DMS 273 treated with DMSO at 0.1 percent for 48 hours (cell line): ENCODE data around the gene RYR2.

Experiments used
- DNase-seq: peaks from one replicate; lab custom pipeline; 2025; lab: John Stamatoyannopoulos, UW

Gene RYR2

DNA sequence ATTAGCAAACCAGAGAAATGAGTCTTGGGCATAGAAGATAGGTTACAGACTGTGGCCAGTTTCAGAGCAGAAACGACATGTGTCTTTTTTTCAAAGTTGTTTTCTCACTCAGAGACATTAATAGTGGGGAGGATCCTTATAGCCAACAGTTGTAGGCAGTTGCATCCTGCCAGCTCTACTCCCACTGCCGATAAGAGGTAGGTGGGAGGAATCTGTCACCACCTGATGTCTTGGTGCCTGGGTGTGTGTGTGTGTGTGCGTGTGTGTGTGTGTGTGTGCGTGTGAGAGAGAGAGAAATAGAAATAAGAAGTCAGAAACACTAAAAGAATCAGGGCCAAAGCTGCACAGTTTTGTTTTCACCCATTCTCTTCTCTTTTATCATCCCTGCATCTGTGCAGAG, 629.3 kb downstream of the RYR2 start:
- no peak for DNase-seq

DNA sequence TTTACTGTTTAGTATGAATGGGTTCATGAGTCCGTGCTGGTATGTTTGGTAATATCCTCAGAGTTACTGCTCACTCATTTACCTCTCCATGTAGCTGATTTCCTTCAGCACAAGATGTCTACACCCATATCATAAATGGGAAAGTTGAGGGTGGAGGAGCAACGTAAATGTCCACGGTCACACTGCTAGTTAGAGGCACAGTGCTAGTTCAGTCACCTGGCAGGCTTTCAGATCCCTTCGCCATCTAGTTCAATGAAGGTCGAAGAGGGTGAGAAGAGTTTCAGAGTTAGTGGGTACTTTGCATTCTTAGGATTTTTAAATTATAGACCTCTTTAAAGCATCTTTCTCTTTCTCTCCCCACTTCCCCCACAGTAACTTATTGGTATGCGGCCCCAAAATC, 630.0 kb downstream of the RYR2 start:
- no peak for DNase-seq

DNA sequence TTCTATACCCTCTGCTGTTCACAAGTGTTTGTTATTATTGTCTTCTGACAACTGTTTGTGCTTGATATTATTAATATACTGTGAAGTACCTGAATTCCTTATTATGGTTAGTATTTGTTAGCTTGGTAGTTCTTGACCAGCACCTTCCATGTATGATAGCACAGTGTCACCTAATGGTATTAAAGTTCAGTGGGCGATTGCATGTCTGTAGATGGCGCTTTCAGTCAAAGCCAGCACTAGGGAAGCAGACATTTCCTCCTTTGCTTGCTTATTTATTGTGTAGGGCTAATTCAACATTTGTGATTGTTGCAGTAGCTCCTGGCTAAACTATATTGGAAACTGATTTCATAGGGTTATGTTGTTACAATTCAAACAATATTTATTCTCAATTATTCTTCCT, 630.8 kb downstream of the RYR2 start:
- peak; percentile 0 for DNase-seq

DNA sequence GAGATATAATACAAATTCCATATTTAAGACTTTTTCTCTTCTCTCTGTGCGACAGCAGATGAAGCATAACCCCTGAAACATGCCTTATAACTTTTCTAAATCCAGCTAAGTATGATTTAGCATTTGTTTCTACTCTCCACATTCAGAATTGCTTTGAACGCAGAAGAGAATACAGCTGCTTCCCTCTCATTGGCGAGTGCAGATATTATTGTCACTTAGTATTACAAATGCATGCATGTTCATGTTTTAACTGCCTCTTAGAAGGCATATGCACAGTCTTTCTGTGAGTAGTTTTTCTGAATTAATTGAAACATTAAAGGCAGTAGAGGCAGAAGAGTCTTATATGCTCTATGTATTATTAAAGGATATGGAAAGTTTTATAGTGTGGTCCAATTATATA, 631.6 kb downstream of the RYR2 start:
- DNase-seq: no peak

DNA sequence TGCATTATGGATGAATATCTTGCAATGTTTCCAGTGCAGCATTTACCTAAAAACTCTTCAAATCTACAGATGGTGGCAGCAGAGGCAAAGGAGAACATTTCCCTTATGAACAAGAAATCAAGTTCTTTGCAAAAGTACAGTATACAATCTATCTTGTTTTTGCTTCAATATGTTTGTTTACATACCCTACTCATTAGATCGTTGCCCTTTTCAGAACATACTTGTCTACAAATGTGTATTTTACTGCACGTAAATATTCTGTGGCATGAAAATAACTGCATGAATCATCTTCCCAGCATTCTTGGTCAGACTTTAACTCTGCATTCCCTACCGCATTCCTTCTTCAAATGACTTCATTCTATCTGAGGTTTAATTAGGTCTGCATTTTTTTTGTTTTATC, 636.0 kb downstream of the RYR2 start:
- DNase-seq: no peak

DNA sequence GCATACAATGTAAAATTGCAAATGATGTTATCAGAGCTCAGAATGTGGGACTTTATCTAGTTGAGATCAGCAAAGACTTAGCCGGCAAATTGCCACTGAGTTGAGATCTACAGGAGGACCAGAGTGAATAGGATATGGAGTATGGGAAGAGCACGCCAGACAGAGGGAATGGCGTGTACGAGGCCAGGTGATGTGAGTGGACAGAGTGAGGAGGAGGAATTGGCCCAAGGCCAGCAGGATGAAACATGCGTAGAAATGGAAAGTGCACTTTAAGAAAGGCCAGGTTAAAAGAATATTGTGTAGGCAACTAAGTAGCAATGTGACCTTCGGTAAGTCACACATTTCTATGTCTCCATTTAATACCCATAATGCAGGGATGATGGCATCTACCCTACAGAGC, 637.7 kb downstream of the RYR2 start:
- DNase-seq: no peak

DNA sequence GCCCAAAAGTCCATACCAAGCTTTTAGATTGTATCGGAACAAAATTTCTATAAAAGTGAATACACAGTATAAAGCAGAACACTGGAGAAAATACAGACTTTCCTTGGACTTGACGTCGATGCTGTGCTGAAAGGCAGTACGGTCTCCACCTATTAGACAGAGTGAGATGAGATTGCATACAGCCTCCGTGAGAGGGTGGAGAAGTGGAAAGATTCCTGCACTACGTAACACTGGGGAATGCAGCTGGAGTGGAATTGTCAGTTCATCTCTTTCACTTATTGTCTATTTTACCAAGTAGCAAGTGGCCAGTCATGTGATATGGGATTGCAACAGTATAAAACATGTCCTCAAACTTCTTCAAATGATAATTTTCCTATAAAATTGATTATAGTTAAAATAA, 639.2 kb downstream of the RYR2 start:
- DNase-seq: no peak

DNA sequence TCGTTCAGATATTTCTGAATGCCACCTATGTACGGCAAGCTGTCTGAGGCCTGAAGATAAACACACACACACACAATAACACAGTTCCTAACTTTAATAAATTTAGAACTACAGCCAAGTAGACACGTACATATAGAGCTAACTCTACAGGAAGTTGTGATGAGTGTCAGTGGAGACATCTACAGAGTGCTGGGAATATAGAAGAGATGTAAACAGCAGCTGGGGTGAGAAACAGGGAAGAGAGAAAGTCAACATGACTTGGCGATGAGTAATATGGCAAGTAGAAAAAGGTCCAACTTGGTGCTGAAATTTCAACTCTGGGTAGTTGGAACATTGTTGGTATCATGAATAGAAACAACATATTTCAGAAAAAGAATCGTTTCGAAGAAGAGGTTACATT, 642.3 kb downstream of the RYR2 start:
- DNase-seq: no peak

DNA sequence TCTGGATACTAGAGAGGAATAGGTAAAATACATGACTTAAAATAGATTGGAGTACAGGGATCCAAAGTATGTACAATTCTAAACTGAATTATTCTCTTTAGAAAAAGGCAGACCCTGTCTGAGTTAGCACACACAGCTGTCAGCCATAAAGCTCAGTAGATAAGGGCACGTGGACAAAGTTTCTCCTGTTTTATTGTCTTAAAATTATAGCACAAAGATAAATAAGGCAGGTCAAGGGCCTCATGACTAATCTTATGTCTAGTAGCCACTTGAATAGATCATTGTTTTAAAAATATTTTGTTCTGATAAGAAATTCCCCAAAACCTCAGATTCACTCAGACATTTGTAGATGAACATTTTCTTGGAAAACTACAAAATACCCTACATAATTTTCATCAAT, 643.6 kb downstream of the RYR2 start:
- DNase-seq: no peak

DNA sequence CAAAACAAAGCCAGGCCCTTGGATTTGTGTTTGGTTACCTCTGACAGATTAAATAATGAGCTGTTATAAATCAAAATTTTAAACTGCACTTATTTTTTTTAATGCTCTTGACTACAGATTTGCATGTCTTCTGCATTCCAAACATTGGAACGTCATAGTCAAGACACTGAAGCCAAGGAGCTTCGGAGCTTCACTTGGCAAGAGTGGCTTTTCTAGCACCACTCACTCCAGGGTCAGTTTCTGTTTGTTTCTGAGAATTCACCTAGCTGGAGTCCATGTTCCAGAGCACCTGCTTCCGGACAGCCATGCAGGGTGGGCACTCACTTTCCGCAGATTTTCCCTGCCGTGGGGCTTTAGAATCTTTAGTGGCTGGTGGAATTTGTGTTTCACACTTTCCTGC, 645.8 kb downstream of the RYR2 start:
- DNase-seq: no peak

DNA sequence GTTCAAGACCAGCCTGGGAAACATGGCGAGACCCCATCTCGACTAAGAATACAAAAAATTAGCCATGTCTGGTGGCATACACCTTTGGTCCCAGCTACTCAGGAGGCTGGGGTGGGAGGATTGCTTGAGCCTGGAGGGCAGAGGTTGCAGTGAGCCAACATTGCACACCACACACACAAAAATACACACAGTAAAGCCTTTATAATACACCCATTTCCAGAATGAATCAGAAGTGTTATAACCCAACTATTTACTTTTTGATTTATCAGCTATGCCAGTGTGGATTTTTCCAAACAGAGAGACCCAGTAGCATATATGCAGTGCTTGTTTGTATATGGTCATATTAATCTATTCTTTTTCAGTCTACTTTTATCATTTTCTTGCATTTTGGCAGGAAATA, 648.7 kb downstream of the RYR2 start:
- DNase-seq: no peak

DNA sequence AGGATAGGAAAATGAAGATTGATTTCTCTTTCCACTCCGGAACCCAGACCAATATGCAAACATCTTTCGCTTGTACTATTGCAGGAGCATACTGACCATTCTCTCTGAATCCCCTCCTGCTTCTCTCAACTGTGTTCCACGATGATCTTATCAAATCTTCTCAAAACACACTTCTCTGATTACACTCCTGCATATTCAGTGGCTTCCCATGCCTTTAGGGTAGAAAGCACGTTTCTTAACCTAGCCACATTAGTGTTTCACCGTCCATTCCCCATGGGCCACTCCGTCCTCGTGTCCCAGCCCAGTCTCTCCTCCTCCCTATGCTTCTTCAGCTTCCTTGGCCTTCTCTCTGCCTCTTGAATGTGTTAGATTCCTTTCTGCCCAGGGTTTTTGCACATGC, 650.3 kb downstream of the RYR2 start:
- DNase-seq: no peak

DNA sequence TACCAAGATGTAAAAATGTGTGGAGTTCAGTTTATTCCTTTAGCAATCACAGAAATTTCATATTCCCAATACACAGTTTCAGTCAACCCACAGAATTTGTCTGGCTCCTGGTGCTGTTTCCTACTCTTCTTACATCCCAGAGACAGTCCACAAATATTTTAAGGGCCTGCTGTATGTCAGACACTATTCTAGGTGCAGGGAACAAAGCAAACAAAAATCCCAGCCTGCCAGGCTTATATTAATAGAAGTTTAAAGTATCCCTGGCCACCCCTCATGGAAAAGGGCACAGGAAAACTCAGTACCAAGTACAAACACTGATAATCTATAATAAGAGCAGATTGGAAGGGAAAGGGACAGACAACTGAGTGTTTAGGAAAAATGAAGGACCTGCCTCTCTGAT, 653.9 kb downstream of the RYR2 start:
- no peak for DNase-seq

DNA sequence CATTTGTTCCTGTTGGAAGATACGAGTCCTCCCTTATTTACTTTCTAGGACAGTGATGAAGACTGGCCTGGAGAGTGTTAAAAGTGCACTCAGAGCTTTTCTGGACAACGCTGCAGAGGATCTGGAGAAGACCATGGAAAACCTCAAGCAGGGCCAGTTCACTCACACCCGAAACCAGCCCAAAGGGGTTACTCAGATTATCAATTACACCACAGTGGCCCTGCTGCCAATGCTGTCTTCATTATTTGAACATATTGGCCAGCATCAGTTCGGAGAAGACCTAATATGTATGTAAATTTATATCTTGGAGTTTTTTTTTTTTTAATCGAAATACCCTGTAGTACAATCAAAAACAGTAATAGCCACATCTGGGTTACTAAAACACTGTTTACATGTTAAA, 658.2 kb downstream of the RYR2 start:
- no peak for DNase-seq

DNA sequence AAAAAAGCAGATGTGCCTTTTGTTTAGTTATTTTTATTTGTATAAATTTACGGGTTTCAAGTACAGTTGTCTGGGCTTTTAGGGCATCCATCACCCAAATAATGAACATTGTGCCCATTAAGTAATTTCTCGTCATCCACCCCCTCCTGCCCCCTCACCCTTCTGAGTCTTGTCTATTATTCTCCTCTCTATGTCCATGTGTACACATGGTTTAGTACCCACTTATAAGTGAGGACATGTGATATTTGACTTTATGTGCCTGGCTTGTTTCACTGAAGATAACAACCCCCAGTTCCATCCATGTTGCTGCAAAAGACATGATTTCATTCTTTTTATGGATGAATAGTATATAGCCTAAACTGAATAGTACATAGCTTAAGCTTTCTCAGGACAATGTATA, 659.5 kb downstream of the RYR2 start:
- DNase-seq: no peak

DNA sequence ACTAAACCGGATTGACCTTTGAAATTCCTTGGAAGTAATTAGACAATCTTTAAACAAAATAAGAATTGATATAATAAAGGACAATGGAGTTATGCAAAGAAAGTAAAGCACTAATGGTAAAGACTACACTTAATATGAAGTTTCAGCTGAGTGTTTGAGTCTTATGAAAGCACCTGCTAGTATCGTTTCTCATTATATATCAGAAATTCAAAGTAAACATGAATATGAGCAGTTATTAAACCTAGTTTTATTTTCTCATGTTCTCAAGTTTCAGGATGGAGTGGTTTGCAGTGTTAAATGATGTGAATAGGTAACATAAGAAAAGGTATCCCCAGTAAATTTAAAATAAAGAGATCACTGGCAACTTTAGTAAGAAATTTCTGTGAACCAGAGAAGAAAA, 660.2 kb downstream of the RYR2 start:
- no peak for DNase-seq

DNA sequence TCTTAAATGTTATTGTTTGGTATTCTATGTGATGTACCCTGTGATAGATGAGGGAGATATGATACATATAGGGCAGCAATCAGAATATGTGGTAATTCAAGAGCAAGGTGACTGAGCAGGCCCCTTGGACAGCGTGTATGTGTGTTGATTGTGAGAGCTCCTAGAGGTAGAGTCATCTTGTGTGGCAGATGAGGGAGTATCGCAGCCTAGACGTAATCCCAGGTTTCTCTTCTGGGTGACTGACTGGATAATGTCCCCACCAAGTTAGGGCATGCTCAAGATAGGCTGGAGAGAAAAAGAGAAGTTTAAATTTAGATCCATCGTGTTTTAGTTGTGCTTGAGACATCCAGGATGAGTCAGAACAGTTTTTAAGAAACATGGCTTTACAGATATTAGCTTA, 663.5 kb downstream of the RYR2 start:
- DNase-seq: no peak

DNA sequence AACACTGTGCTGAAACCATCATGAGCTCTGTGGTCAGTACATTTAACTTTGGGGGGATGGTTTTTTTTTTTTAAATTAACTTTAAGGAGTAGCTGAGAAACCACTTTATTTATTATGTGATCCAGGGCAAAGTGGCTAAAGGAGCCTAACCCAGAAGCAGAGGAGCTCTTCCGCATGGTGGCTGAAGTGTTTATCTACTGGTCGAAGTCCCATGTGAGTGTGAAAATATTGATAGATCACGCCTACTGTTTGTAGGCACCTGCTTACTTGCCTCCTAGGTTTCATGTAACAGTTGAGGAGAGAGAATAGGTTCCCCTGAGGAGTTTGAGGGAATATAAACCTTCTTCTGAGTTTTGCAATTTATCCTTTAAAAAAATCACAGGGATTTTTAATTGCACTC, 667.4 kb downstream of the RYR2 start:
- DNase-seq: no peak

DNA sequence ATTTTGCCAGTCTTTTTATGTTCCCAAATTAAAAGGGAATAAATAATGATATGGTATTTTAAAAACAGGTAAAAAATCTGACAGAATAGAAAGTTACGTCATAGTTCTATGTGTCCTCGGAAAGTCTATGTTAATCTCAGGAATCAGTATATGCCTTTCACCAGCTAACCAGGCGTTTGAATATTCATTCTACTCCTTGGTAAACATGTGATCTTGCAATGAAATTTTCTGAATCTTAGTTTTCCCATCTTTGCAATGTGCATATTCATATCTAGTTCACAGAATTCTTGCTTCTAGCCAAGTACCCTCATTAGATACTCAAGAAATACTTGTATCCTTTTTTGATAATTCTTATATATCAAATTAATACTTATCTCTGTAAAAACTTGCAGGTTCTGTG, 669.3 kb downstream of the RYR2 start:
- no peak for DNase-seq

DNA sequence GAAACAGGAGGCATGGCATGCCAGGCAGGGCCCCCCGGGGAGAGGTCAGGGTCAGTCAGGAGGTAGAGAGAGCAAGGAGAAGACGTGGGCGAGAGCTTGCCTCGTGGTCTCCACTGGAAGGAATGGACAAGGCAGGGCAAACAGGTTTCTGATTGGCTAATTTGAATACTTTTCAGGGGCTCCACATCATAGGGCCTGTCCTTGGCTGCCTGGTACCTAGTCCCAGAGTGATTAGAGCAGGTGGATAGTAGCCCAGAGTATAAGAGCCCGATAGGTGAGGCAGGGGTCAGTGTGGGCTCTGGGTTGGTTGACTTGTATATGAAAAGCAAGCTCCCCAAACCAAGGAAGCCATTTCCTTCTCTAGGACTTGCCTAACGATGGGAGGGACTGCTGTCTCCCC, 670.1 kb downstream of the RYR2 start:
- DNase-seq: no peak

DNA sequence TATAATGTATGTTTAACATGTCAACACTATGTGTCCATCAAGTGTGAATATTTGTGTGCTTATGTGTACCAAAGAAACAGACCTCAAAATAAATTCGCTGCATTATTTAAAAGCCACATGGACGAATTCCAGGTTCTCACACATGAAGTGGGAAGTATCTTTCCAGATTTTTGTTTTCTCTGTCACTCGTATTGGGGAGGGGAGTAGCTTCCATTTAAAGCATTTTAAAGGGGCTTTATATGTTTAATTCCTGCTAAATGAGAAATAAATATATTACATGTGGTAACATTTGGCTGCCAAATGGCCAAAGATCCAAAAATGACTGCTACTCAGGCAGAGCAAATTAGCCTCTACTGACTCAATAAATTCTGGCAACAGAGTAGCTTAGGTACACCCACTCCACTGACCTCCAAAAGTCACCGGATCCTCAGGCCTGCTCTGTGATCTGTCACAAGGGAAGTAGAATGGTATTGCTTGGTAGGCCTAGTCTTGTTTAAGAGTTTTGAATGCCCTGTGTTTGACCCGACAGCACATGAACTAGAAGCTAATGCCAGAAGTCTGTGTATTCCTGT, 670.7 kb downstream of the RYR2 start:
- DNase-seq: no peak

DNA sequence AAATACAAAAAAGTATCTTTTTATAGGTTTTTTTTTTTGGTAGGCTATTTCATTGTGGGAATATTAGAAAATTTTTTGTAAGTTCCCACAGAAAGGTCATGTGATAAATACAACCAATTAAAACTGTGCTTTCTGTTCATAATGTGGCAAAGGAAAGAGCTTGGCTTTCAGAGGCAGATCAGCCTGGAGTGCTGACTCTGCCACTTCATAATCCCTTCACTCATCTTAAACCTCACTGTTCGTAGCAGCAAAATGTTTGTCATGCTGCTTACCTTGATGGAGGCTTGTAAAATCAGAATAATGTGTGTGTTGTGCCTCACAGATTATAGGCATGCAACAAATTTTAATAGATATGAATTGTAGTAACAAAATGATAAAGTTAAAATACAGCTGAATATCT, 671.9 kb downstream of the RYR2 start:
- no peak for DNase-seq

DNA sequence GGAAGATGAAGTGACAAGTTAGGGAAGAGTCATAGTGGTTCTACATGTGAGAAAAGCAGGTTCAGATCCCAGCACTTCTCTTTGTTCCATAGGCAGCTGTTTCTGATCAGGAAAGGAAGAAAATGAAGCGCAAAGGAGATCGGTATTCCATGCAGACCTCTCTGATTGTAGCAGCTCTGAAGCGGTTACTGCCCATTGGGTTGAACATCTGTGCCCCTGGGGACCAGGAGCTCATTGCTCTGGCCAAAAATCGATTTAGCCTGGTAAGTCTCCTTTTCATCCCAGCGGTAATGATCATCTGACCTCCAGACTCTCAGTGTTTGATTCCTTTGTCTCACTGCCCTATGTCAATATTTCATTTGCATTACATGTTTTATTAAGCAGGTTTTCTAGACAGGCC, 675.1 kb downstream of the RYR2 start:
- no peak for DNase-seq

DNA sequence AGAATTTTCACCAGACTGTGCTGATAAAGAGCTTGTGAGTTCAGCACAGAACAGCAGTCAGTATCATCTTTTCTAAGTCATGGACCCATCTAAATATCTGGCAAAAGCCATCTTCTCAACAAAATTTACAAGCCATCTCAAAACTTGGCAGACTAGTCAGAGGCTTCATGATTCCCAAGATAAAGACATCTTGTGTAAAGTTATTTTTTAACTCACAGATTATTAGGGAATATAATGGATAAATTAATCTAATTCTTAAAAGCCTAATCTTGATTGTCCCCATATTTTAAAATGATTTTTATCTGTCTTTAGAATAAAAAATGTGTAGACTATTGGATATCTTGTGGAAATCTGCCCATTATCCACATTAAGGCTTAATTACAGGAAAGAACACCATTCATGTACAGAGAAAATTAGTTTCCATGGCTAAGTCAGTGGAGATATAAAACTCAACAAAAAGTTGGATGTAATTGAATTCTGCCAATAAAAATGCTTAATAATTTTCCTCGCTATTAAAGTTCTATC, 688.9 kb downstream of the RYR2 start:
- no peak for DNase-seq

DNA sequence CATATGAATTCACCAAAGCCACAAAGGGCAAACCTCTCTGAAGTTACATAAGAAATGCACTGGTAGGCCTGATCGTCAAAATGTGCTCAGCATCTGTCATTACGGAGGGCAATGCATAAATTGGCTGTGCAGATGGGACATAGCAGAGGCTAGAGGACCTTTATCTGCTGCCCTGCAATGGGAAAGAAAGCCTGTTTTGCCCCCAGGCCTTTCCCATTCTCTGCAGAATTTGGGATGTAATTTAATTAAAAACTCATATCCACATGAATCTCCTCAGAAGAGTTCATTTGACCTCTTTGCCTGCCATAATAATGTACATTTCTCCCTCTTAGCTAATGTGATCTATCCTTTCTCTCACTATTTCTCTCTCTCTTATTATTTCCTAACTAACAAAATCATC, 690.7 kb downstream of the RYR2 start:
- no peak for DNase-seq
